Neuronal stem cell (in vitro differentiated cells): ENCODE results near the gene SLC9C2.

ENCODE experiments used
- DNase-seq: peaks from one replicate; pipeline ENCODE4 v3.0.0-alpha.2; 2013; ENCODE audit warnings: low spot score
- H2AFZ ChIP-seq: one replicate; pipeline ENCODE4 v1.6.1; 2013; ENCODE audit warnings: mild to moderate bottlenecking, low read length, inconsistent platforms
- H2AK5ac ChIP-seq: 2 replicates; pipeline ENCODE4 v1.6.1; 2013; ENCODE audit warnings: low read depth, mild to moderate bottlenecking, inconsistent platforms, low read length, moderate library complexity, mixed read lengths
- H2BK120ac ChIP-seq: 2 replicates; pipeline ENCODE4 v1.6.1; 2013; ENCODE audit warnings: low read depth, mild to moderate bottlenecking, inconsistent platforms, low read length, moderate library complexity, mixed read lengths
- H2BK12ac ChIP-seq: one replicate; pipeline ENCODE4 v1.6.1; 2013; ENCODE audit warnings: low read length, inconsistent platforms
- H2BK15ac ChIP-seq: 2 replicates; pipeline ENCODE4 v1.6.1; 2013; ENCODE audit warnings: mild to moderate bottlenecking, low read length, inconsistent platforms, mixed read lengths
- H2BK5ac ChIP-seq: one replicate; pipeline ENCODE4 v1.6.1; 2013; ENCODE audit warnings: inconsistent platforms, mild to moderate bottlenecking, low read length, moderate library complexity
- H3K14ac ChIP-seq: one replicate; pipeline ENCODE4 v1.6.1; 2013; ENCODE audit warnings: low read length, inconsistent platforms
- H3K18ac ChIP-seq: 2 replicates; pipeline ENCODE4 v1.6.1; 2013; ENCODE audit warnings: low read length, inconsistent platforms
- H3K23ac ChIP-seq: 2 replicates; pipeline ENCODE4 v1.6.1; 2013; ENCODE audit warnings: low read depth, mild to moderate bottlenecking, mixed read lengths, low read length, inconsistent platforms; ENCODE audit not compliant: poor library complexity
- H3K27ac ChIP-seq: replicated peaks from 3 replicates; pipeline ENCODE4 v1.5.1; 2013; ENCODE audit warnings: low read length, inconsistent platforms
- H3K27me3 ChIP-seq, 3 experiments: 2 replicates each; pipeline ENCODE4 v1.6.1; 2013; ENCODE audit warnings: low read length in 3 of 3, mild to moderate bottlenecking in 2 of 3, inconsistent platforms in 1 of 3, low read depth in 1 of 3, mixed read lengths in 1 of 3, moderate library complexity in 1 of 3; ENCODE audit not compliant: control insufficient read depth in 3 of 3, insufficient read depth in 3 of 3
- H3K36me3 ChIP-seq, 2 donors: replicated peaks in 1 of 2; 2 replicates each; pipeline ENCODE4 v1.6.1; 2013; ENCODE audit warnings: low read length in 2 of 2; ENCODE audit not compliant: control insufficient read depth in 2 of 2, insufficient read depth in 2 of 2
- H3K4ac ChIP-seq: 2 replicates; pipeline ENCODE4 v1.6.1; 2013; ENCODE audit warnings: inconsistent platforms, mild to moderate bottlenecking, low read length, moderate library complexity
- H3K4me1 ChIP-seq, 2 donors: 1 replicate in 1 of 2; 2 replicates in 1 of 2; pipeline ENCODE4 v1.6.1; 2013; ENCODE audit warnings: low read length in 2 of 2, low read depth in 1 of 2; ENCODE audit not compliant: control insufficient read depth in 2 of 2, insufficient read depth in 1 of 2
- H3K4me2 ChIP-seq: one replicate; pipeline ENCODE4 v1.6.1; 2013; ENCODE audit warnings: mild to moderate bottlenecking, low read length, inconsistent platforms; ENCODE audit not compliant: insufficient read depth, poor library complexity, severe bottlenecking
- H3K4me3 ChIP-seq, 2 donors: 2 replicates each; pipeline ENCODE4 v1.5.1; 2013; ENCODE audit warnings: low read length in 2 of 2, mild to moderate bottlenecking in 2 of 2, inconsistent platforms in 1 of 2, moderate library complexity in 1 of 2
- H3K79me1 ChIP-seq: one replicate; pipeline ENCODE4 v1.6.1; 2013; ENCODE audit warnings: low read depth, mild to moderate bottlenecking, inconsistent platforms, low read length, moderate library complexity
- H3K9ac ChIP-seq: one replicate; pipeline ENCODE4 v1.6.1; 2013; ENCODE audit warnings: mild to moderate bottlenecking, low read depth, low read length, inconsistent platforms; ENCODE audit not compliant: poor library complexity
- H3K9me3 ChIP-seq, 2 donors: replicated peaks in 1 of 2; 2 replicates each; pipeline versions ENCODE3 to v1.6.1; 2013; ENCODE audit warnings: low read length in 2 of 2, mild to moderate bottlenecking in 2 of 2, inconsistent platforms in 1 of 2, low read depth in 1 of 2, mixed read lengths in 1 of 2, moderate library complexity in 1 of 2; ENCODE audit not compliant: control insufficient read depth in 2 of 2, insufficient read depth in 1 of 2
- H4K8ac ChIP-seq: one replicate; pipeline ENCODE4 v1.6.1; 2013; ENCODE audit warnings: low read depth, mild to moderate bottlenecking, inconsistent platforms, low read length, moderate library complexity
- H4K91ac ChIP-seq: one replicate; pipeline ENCODE4 v1.6.1; 2013; ENCODE audit warnings: low read length, low read depth, mild to moderate bottlenecking, inconsistent platforms; ENCODE audit not compliant: poor library complexity
- WGBS, 2 donors: extraction: QIAGEN DNeasy Blood & Tissue Kit; methylation state at CpG; one replicate each; pipeline ENCODE4 v1.1.7; 2013; ENCODE audit warnings: missing lambda C conversion rate in 2 of 2, mixed read lengths in 1 of 2; ENCODE audit not compliant: insufficient read length in 2 of 2, insufficient replicate concordance in 1 of 2; ENCODE audit errors: extremely low coverage in 2 of 2; 5-methylcytosine and 5-hydroxymethylcytosine counted together

SLC9C2 gene

DNA sequence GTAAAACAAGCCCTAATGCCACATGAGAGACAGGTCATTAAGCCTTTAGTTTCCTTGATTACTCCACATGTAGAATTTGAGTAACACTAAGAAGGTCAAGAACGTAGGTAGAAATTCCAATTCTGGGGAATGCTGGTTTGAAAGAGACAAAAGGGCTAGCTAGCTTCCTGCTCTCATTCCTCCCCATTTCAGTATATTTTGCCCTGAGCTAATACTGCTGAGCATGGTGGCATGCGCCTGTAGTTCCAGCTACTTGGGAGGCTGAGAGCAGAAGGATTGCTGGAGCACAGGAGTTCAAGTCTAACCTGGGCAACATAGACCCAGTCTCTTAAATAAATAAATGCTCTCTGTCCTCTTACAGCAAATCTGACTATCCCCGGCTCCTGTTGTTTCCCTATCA, 112.9 kb downstream of the SLC9C2 start:
- no peaks in the 10 kb centered on the region for H3K4me1 ChIP-seq

DNA sequence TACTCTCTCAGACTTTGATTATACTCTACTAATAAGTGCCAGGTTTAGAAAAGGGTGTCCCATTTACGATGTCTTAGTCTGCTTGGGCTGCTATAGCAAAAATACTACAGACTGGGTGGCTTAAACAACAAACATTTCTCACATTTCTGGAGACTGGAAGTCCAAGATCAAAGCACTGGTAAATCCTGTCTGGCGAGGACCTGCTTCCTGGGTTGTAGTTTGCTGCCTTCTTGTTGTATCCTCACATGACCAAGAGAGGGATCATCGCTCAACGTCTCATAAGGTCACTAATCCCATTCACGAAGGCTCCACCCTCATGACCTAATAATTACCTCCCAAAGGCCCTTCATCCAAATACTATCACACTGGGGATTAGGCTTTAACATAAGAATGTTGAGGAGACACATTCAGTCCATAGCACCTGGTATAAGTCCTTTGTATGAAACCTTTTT, 113.7 kb downstream of the SLC9C2 start:
- Histone ChIP-seq H2BK120ac (no peak overlapping the region), H3K4me3 (no peak overlapping the region), H3K4ac (no peak overlapping the region), H3K27ac (no peak overlapping the region), H2AFZ (no peak overlapping the region), H2BK15ac (no peak overlapping the region), H3K27me3 (peaks cover 0 to 2% (median 0%) of the 10 kb centered on the region in 3 experiments), H4K91ac (no peak overlapping the region), H3K4me2 (no peak overlapping the region), H3K9ac (no peak overlapping the region), H3K36me3 (peaks cover 23 to 58% of the 10 kb centered on the region in 2 donors), H3K9me3 (peaks cover 4 to 6% of the 10 kb centered on the region in 2 donors), H2BK5ac (no peak overlapping the region), H3K14ac (no peak overlapping the region), H4K8ac (no peak overlapping the region), H3K23ac (no peak overlapping the region), H3K4me1 (no peaks in the 10 kb centered on the region), H3K18ac (no peak overlapping the region), H3K79me1 (no peaks in the 10 kb centered on the region), H2AK5ac (no peak overlapping the region), H2BK12ac (no peak overlapping the region)
- WGBS, 2 donors: no CpG with 5 or more reads among the region's 5 CpGs
- DNase-seq: no peak

More for the DNA sequence above, 112.9 kb downstream of the SLC9C2 start:
- H3K27me3 ChIP-seq: peaks cover 0 to 2% (median 0%) of the 10 kb centered on the region in 3 experiments
- no peak overlapping the region for H3K4me3 ChIP-seq
- H3K79me1 ChIP-seq: no peaks in the 10 kb centered on the region
- H3K4me2 ChIP-seq: no peak overlapping the region
- WGBS, 2 donors: no CpG with 5 or more reads among the region's 3 CpGs
- H3K4ac ChIP-seq: no peak overlapping the region
- no peak for DNase-seq
- H3K18ac ChIP-seq: no peak overlapping the region
- no peak overlapping the region for H2BK5ac ChIP-seq
- H2AFZ ChIP-seq: no peak overlapping the region
- H3K23ac ChIP-seq: no peak overlapping the region
- H3K9me3 ChIP-seq: peaks cover 4 to 6% of the 10 kb centered on the region in 2 donors
- no peak overlapping the region for H3K14ac ChIP-seq
- H4K8ac ChIP-seq: no peak overlapping the region
- no peak overlapping the region for H3K9ac ChIP-seq
- H3K27ac ChIP-seq: no peak overlapping the region
- no peak overlapping the region for H4K91ac ChIP-seq
- H2AK5ac ChIP-seq: no peak overlapping the region
- H2BK15ac ChIP-seq: no peak overlapping the region
- H2BK12ac ChIP-seq: no peak overlapping the region
- peaks cover 23 to 50% of the 10 kb centered on the region in 2 donors for H3K36me3 ChIP-seq
- H2BK120ac ChIP-seq: no peak overlapping the region

DNA sequence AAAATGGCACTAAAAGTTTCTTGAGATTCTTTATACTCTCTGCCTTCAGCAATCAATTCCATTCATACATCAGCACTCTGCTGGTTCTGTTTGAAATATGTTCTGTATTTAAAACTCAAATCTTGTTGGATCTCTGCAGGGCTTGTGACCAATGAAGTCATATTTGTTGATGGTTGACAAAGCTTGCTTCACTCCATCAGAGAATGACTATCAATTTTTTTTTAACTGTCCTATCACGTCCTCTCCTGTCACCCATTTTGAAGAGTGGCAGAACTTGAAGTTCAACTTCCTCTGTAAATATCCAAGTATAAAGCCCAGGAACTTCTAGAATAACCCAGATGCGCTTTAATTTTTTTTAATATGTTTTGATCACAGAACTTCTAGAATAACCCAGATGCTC, 114.9 kb downstream of the SLC9C2 start:
- no peak overlapping the region for H4K8ac ChIP-seq
- H2AFZ ChIP-seq: no peak overlapping the region
- no peak overlapping the region for H3K14ac ChIP-seq
- H2AK5ac ChIP-seq: no peak overlapping the region
- H3K4me2 ChIP-seq: no peak overlapping the region
- H3K4ac ChIP-seq: no peak overlapping the region
- no peak overlapping the region for H3K18ac ChIP-seq
- H2BK15ac ChIP-seq: no peak overlapping the region
- H4K91ac ChIP-seq: no peak overlapping the region
- H3K23ac ChIP-seq: no peak overlapping the region
- no peak overlapping the region for H3K9ac ChIP-seq
- H2BK5ac ChIP-seq: no peak overlapping the region
- peaks cover 27 to 68% of the 10 kb centered on the region in 2 donors for H3K36me3 ChIP-seq
- peaks cover 4 to 6% of the 10 kb centered on the region in 2 donors for H3K9me3 ChIP-seq
- H3K79me1 ChIP-seq: no peaks in the 10 kb centered on the region
- no peak overlapping the region for H2BK120ac ChIP-seq
- H3K4me3 ChIP-seq: no peak overlapping the region
- peaks cover 0 to 2% (median 0%) of the 10 kb centered on the region in 3 experiments for H3K27me3 ChIP-seq
- H3K4me1 ChIP-seq: no peaks in the 10 kb centered on the region
- H2BK12ac ChIP-seq: no peak overlapping the region
- WGBS, 2 donors: no CpG with 5 or more reads among the region's 2 CpGs
- H3K27ac ChIP-seq: no peak overlapping the region
- no peak for DNase-seq

DNA sequence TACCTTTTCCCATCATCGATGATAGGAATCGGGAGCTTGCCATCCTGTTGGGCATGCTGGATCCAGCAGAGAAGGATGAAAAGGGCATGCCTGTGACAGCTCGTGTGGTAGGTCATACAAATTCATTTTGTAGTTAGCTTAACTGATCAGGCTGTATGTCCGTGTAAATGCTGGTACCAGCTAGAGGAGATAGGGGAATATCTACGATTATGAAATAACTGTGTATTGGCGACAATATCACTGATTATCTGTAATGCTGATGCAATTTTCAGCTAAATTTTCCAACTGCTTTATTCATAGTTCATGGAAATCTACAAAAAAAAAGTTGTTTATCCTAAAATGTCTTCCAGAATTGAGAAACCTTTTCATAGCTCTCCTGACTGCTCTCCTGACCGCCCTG, 117.5 kb downstream of the SLC9C2 start:
- no peak overlapping the region for H3K23ac ChIP-seq
- no peak overlapping the region for H3K18ac ChIP-seq
- no peak overlapping the region for H3K9ac ChIP-seq
- no peak overlapping the region for H3K4ac ChIP-seq
- H3K4me1 ChIP-seq: no peaks in the 10 kb centered on the region
- H4K8ac ChIP-seq: no peak overlapping the region
- H2BK120ac ChIP-seq: no peak overlapping the region
- H3K27me3 ChIP-seq: peaks cover 0 to 2% (median 0%) of the 10 kb centered on the region in 3 experiments
- WGBS, 2 donors: no CpG with 5 or more reads among the region's 7 CpGs
- H3K79me1 ChIP-seq: peaks cover 3% of the 10 kb centered on the region
- H2BK5ac ChIP-seq: no peak overlapping the region
- peaks cover 42 to 94% of the 10 kb centered on the region in 2 donors for H3K36me3 ChIP-seq
- no peak overlapping the region for H4K91ac ChIP-seq
- H2AK5ac ChIP-seq: no peak overlapping the region
- no peak overlapping the region for H3K4me2 ChIP-seq
- no peak for DNase-seq
- H2BK15ac ChIP-seq: no peak overlapping the region
- H3K27ac ChIP-seq: no peak overlapping the region
- H2BK12ac ChIP-seq: no peak overlapping the region
- H2AFZ ChIP-seq: no peak overlapping the region
- peaks cover 3 to 4% of the 10 kb centered on the region in 2 donors for H3K9me3 ChIP-seq
- H3K14ac ChIP-seq: no peak overlapping the region
- H3K4me3 ChIP-seq: no peak overlapping the region
